ENCODE measurements around the gene SLC4A4.

The SLC4A4 gene

GRCh38 chr4:71338846-71339593 is at the start of gene SLC4A4:
Gene SLC4A4 (plus strand): TSS chr4:71339020.
- DNase-seq, result no peak

GRCh38 chr4:71290074-71290473 is 48.7 kb upstream of the SLC4A4 start:
- no peak for DNase-seq

- DNase-seq, result no peak
These were observed 48.3 kb upstream of the SLC4A4 start for GRCh38 chr4:71290476-71290875.

- no peak for DNase-seq
These were observed 46.6 kb upstream of the SLC4A4 start for GRCh38 chr4:71292228-71292627.

- DNase-seq, result no peak
These were observed 45.1 kb upstream of the SLC4A4 start for GRCh38 chr4:71293705-71294104.

- DNase-seq, result no peak
These were observed 44.5 kb upstream of the SLC4A4 start for GRCh38 chr4:71294301-71294700.

- no peak for DNase-seq
These were observed 41.9 kb upstream of the SLC4A4 start for GRCh38 chr4:71296945-71297344.

GRCh38 chr4:71300362-71300761 is 38.5 kb upstream of the SLC4A4 start:
- DNase-seq, result no peak

GRCh38 chr4:71300964-71301363 is 37.9 kb upstream of the SLC4A4 start:
- no peak for DNase-seq

- no peak for DNase-seq
These were observed 35.5 kb upstream of the SLC4A4 start for GRCh38 chr4:71303287-71303686.

- DNase-seq, result no peak
These were observed 35.0 kb upstream of the SLC4A4 start for GRCh38 chr4:71303850-71304249.

- no peak for DNase-seq
These were observed 34.5 kb upstream of the SLC4A4 start for GRCh38 chr4:71304289-71304850.

GRCh38 chr4:71307729-71308128 is 31.1 kb upstream of the SLC4A4 start:
- DNase-seq, result no peak

GRCh38 chr4:71322425-71322824 is 16.4 kb upstream of the SLC4A4 start:
- no peak for DNase-seq

- DNase-seq, result no peak
These were observed 5.5 kb upstream of the SLC4A4 start for GRCh38 chr4:71333368-71333767.

- no peak for DNase-seq
These were observed 4.9 kb upstream of the SLC4A4 start for GRCh38 chr4:71333960-71334359.

GRCh38 chr4:71334465-71334882 is 4.3 kb upstream of the SLC4A4 start:
- DNase-seq, result no peak

GRCh38 chr4:71343670-71344466 is 5.0 kb downstream of the SLC4A4 start:
- no peak for DNase-seq

GRCh38 chr4:71346710-71347109 is 7.9 kb downstream of the SLC4A4 start:
- no peak for DNase-seq

- no peak for DNase-seq
These were observed 9.8 kb downstream of the SLC4A4 start for GRCh38 chr4:71348586-71348985.

- no peak for DNase-seq
These were observed 16.2 kb downstream of the SLC4A4 start for GRCh38 chr4:71355045-71355444.

GRCh38 chr4:71355971-71356370 is 17.2 kb downstream of the SLC4A4 start:
- no peak for DNase-seq

GRCh38 chr4:71356924-71357663 is 18.3 kb downstream of the SLC4A4 start:
- DNase-seq, result no peak
